ENCODE results near the gene ZSCAN23. TPM values are rescaled to one million over a fixed set of nuclear protein-coding genes. Genes with fewer than 3 reads are reported as not detected.
"Not testable (repeated sequence)": the region's sequence is repeated elsewhere in the genome, so short reads cannot be mapped to it uniquely, and the experiment has no call there.

The ZSCAN23 gene
- total RNA-seq, 1 donor: 4.3 TPM

- TF ChIP-seq, protein P1, sequence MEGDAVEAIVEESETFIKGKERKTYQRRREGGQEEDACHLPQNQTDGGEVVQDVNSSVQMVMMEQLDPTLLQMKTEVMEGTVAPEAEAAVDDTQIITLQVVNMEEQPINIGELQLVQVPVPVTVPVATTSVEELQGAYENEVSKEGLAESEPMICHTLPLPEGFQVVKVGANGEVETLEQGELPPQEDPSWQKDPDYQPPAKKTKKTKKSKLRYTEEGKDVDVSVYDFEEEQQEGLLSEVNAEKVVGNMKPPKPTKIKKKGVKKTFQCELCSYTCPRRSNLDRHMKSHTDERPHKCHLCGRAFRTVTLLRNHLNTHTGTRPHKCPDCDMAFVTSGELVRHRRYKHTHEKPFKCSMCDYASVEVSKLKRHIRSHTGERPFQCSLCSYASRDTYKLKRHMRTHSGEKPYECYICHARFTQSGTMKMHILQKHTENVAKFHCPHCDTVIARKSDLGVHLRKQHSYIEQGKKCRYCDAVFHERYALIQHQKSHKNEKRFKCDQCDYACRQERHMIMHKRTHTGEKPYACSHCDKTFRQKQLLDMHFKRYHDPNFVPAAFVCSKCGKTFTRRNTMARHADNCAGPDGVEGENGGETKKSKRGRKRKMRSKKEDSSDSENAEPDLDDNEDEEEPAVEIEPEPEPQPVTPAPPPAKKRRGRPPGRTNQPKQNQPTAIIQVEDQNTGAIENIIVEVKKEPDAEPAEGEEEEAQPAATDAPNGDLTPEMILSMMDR (IDR thresholded peaks at IDR 0.05; ENCODE audit: insufficient read depth, low read depth, low read length): no peak
- no peak overlapping the region for H3K4me3 ChIP-seq (ENCODE audit: low read depth, low read length)
- no peak for DNase-seq (ENCODE audit: low read depth)
Observed at GRCh38 chr6:28462401-28462800, 19.1 kb upstream of the ZSCAN23 start.

DNA sequence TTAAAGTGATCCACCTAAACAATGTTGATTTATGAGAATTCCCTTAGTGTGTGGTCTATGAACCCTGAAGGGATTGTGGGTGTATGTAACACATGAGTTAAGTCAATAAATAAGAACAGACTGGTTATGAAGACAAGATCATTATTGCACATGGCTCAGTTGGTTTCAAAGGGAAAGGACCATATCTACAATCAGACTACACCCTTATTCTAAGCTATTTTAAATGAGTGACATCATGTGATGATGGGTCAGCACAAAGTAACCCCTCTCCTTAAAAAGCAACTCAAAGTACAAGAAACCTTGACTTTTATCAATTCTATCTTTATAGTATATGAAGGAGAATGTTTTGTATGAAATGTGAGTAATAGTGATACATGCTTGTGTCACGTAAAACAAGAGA is 15.3 kb upstream of the ZSCAN23 start:
- TF ChIP-seq, protein P1 (IDR thresholded peaks at IDR 0.05; ENCODE audit: insufficient read depth, low read depth, low read length): no peak
- no peak for DNase-seq (ENCODE audit: low read depth)
- H3K4me3 ChIP-seq (ENCODE audit: low read depth, low read length): no peak overlapping the region

GRCh38 chr6:28449056-28449455 is 5.8 kb upstream of the ZSCAN23 start:
- DNase-seq (ENCODE audit: low read depth): no peak
- H3K4me3 ChIP-seq (ENCODE audit: low read depth, low read length): no peak overlapping the region
- TF ChIP-seq, protein P1 (IDR thresholded peaks at IDR 0.05; ENCODE audit: insufficient read depth, low read depth, low read length): no peak

- not testable (repeated sequence) for H3K4me3 ChIP-seq (ENCODE audit: low read depth, low read length); DNase-seq (ENCODE audit: low read depth)
Observed at GRCh38 chr6:28447512-28447906, 4.2 kb upstream of the ZSCAN23 start.

DNA sequence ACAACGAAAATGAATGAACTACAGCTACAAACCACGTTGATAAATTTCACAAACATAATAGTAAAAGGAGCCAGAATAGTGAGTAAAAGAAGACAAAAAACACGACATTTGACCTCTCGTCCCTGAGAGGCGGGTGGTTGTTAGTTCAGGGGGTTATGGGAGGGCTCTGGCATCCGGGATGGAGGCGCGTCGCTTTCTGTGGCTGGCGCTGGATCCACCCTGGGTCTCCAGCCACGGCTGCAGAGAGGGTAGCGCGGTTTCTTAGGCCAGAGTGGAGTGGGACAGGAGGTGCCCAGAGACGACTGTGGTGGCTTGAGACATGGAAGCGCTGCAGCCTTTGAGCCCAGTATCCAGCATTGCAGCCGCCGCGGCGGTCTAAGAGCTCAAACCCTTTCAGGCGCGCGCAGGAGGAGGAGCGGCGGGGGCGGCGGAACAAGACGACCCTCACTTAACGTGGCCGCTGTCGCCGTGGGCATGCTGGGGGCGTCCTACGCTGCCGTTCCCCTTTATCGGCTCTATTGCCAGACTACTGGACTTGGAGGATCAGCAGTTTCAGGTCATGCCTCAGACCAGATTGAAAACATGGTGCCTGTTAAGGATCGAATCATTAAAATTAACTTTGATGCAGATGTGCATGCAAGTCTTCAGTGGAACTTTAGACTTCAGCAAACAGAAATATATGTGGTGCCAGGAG is 3.7 kb upstream of the ZSCAN23 start:
- no peak for DNase-seq (ENCODE audit: low read depth)
- peak overlapping the region; percentile 51 for H3K4me3 ChIP-seq (ENCODE audit: low read depth, low read length)
- TF ChIP-seq, protein P1 (IDR thresholded peaks at IDR 0.05; ENCODE audit: insufficient read depth, low read depth, low read length): no peak

GRCh38 chr6:28444759-28445158 is 1.5 kb upstream of the ZSCAN23 start:
- DNase-seq (ENCODE audit: low read depth); H3K4me3 ChIP-seq (ENCODE audit: low read depth, low read length): not testable (repeated sequence)

- peak overlapping the region; percentile 79 for H3K4me3 ChIP-seq (ENCODE audit: low read depth, low read length)
- TF ChIP-seq, protein P1 (IDR thresholded peaks at IDR 0.05; ENCODE audit: insufficient read depth, low read depth, low read length): no peak
- no peak for DNase-seq (ENCODE audit: low read depth)
Observed at GRCh38 chr6:28442586-28442985, 705 bp downstream of the ZSCAN23 start.

- TF ChIP-seq, protein P1 (IDR thresholded peaks at IDR 0.05; ENCODE audit: insufficient read depth, low read depth, low read length): no peak
- H3K4me3 ChIP-seq (ENCODE audit: low read depth, low read length): no peak overlapping the region
- no peak for DNase-seq (ENCODE audit: low read depth)
Observed at GRCh38 chr6:28436404-28436803, 6.9 kb downstream of the ZSCAN23 start.

Data from fibroblast of villous mesenchyme (primary cell).